GM19238 (cell line): ENCODE data around the gene MYO1E.

Experiments
- DNase-seq: peaks from one replicate; pipeline ENCODE4 v3.0.0; 2011; ENCODE audit warnings: low spot score; ENCODE audit not compliant: insufficient read length

Gene MYO1E

GRCh38 chr15:59199626-59200465, 172.8 kb downstream of the MYO1E start:
- no peak for DNase-seq

- no peak for DNase-seq
Measured at GRCh38 chr15:59197454-59197853, 175.2 kb downstream of the MYO1E start.

- no peak for DNase-seq
Measured at GRCh38 chr15:59196416-59196815, 176.3 kb downstream of the MYO1E start.

GRCh38 chr15:59194639-59195325, 177.9 kb downstream of the MYO1E start:
- no peak for DNase-seq

GRCh38 chr15:59191855-59192237, 180.8 kb downstream of the MYO1E start:
- DNase-seq = no peak

- DNase-seq = no peak
Measured at GRCh38 chr15:59190291-59190690, 182.4 kb downstream of the MYO1E start.

GRCh38 chr15:59189241-59189640, 183.4 kb downstream of the MYO1E start:
- no peak for DNase-seq

- no peak for DNase-seq
Measured at GRCh38 chr15:59186501-59186900, 186.2 kb downstream of the MYO1E start.

- no peak for DNase-seq
Measured at GRCh38 chr15:59185725-59186124, 186.9 kb downstream of the MYO1E start.

- DNase-seq = no peak
Measured at GRCh38 chr15:59180945-59181600, 191.6 kb downstream of the MYO1E start.

- DNase-seq = no peak
Measured at GRCh38 chr15:59179717-59180116, 193.0 kb downstream of the MYO1E start.

- DNase-seq = no peak
Measured at GRCh38 chr15:59178151-59178695, 194.4 kb downstream of the MYO1E start.

- DNase-seq = no peak
Measured at GRCh38 chr15:59177317-59177660, 195.4 kb downstream of the MYO1E start.

GRCh38 chr15:59176653-59177316, 195.9 kb downstream of the MYO1E start:
- DNase-seq = no peak

- no peak for DNase-seq
Measured at GRCh38 chr15:59174835-59175831, 197.5 kb downstream of the MYO1E start.

- DNase-seq = no peak
Measured at GRCh38 chr15:59174151-59174834, 198.4 kb downstream of the MYO1E start.

- no peak for DNase-seq
Measured at GRCh38 chr15:59173194-59173593, 199.5 kb downstream of the MYO1E start.

- no peak for DNase-seq
Measured at GRCh38 chr15:59172289-59172901, 200.3 kb downstream of the MYO1E start.

- DNase-seq = no peak
Measured at GRCh38 chr15:59171067-59171397, 201.6 kb downstream of the MYO1E start.
